GM19324 (cell line): Measurements from ENCODE around the gene GSTK1.
A peak's percentile ranks its signal among the peaks of the same experiment; 100 is the strongest.
"Not testable (repeated sequence)": the region's sequence is repeated elsewhere in the genome, so short reads cannot be mapped to it uniquely, and the experiment has no call there.

Source experiments
- ATAC-seq: cut with Tn5 transposase; IDR thresholded peaks from one replicate; pipeline ENCODE4 v1.9.1; 2021; ENCODE audit warnings: mild to moderate bottlenecking, moderate library complexity; ENCODE audit not compliant: unreplicated experiment, low FRiP score

The GSTK1 gene

DNA sequence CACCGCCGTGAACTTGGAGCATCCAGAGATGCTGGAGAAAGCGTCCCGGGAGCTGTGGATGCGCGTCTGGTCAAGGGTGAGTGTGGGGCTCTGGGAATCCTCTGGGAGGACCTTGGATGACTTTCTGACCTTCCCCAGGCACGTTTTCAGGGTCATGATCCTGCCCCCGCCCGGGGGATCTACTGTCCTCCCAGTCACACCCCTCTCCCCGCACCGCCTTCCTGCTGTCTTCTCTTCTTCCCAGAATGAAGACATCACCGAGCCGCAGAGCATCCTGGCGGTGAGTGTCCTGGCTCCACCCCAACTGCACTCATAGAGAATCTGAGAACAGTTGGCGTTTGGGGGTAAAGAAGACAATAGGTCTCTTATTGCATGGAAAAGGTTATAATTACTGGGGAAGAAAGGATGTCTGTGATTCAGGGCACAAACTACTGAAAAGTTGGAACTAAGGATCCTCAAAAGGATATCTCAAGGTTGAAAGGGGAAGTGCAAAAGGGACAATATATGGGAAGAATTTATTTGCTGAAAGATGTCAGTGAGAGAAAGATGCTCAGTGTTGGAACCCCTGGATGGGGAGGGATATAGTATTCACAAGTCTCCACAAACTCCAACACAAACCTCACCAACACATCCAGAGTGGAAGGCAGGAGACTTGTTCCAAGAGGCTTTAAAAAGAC, 1.9 kb downstream of the GSTK1 start:
- ATAC-seq: no peak

DNA sequence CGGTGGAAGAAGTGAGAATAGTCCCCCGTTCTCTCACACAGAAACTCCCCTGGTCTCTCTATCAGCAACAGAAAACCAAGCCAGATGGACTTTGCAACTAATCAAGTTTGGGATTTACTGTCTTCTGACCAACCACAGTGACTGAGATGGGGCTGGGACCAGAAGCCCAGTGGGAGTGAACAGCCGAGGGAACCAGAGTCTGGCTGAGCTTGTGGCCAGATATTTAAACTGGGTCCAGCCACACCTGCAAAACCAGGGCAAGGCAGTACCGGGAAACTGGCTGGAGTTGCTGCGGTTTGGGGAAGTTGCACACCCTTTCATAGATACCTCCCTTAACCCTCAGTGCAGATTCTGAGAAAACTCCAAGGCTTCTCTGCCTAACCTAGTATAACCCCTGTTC, 6.0 kb downstream of the GSTK1 start:
- ATAC-seq: no peak

DNA sequence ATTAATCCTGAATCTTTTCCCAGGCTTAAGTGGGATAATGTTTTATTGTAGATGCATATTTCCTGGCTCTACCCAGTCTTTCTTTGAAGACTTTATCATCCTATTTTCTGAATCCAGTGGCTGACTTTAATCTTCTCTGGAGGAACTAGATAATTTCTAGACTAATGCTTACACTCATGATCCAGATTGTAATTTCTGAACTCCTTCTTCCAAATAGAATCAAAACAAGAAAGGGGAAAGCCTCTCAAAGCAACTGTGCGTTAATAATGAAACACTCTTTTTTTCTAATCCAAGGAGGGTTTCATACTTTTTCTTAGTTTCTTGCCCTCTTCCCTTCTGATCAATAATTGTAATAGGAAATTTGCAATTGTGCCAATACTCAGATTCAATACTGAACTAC, 8.0 kb downstream of the GSTK1 start:
- ATAC-seq: no peak

DNA sequence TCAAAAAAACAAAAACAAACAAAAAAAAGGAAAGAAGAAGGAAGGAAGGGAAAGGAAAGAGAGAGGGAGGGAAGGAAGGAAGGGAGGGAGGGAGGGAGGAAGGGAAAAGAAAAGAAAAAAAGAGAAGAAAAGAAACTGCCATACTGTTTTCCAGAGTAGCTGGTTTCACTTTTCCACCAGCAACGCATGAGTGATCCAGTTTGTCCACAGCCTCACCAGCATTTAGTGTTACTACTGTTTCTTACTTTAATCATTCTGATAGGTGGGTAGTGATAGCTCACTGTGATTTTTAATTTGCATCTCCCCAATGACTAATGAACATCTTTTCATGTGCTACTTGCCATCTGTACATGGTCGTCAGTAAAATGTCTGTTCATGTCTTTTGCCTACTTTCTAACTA, 9.6 kb downstream of the GSTK1 start:
- no peak for ATAC-seq

DNA sequence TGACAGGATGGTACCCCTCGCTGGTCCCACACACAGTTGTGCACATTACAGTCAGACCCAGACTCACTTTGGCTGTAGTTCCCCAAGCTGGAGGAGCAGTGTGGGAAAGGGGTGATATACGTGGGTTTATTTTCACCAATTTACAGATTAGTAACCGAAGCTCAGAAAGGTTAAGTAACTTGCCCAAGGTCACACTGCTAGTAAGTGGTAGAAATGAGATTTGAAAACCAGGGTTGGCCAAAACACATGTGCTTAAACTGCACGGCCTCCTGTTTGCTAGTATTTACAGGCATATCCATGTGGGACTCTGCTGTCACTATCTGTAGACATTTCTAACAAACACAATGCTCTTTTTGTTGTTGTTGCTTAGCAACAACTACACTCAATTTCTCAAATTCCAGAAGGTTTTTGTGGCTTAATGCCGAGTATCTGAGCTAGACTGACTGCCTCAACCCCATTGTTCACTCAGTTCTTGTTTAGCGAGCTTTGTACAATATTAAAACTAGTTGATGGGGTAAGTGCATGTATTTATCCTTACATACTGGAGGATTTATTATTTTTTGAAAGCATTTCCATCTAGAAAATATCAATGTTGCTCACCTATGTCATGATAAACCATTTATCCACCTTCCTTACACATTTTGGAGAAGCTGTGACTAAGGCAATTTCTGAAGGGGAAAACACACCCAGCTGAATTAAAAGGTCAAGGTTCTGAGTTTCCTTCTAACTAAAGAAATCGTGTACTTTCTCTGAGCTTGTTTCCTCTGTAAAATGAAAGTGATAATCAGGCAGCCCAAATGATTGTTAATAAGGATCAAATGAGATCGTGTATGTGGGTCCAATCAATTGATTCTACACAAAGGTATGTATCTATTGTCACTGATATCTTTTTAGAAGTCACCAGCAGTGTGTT, 16.2 kb downstream of the GSTK1 start:
- ATAC-seq: no peak

DNA sequence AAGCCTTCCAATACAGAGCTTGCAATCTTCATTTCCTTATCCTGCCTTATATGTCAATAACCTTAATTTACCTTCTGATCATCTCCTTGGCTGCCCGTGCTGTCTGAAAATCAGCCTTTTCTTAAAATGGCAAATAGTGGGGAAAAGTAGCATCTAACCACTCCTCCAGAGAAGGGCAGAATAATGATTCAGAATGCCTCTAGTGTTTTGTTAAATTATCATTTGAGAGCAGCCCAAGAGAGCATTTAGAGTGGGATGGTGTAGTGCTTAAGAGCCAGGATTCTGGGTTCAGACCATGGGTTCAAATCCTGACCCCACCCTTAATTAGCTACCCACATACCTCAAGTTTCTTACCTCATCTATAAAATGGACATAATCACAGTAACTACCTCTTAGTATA, 16.9 kb downstream of the GSTK1 start:
- ATAC-seq: no peak

DNA sequence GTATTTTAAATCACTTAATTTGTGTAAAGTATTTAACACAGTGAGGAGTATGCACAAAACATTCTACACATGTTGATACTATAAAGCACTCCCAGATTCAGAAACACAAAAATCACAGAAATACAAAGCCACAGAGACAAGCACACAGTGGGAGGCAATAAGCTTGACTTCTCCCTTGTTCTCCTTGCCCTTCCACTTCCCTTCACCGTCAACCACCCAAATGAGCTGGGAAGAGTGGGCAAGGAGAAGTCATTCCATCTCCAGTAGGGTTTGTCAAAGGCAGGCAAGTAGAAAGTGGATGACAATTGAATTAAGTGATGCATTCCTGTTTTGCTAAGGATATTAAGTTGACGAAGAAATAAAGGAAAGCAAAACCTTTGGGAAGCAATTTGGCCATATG, 17.3 kb downstream of the GSTK1 start:
- ATAC-seq: no peak

DNA sequence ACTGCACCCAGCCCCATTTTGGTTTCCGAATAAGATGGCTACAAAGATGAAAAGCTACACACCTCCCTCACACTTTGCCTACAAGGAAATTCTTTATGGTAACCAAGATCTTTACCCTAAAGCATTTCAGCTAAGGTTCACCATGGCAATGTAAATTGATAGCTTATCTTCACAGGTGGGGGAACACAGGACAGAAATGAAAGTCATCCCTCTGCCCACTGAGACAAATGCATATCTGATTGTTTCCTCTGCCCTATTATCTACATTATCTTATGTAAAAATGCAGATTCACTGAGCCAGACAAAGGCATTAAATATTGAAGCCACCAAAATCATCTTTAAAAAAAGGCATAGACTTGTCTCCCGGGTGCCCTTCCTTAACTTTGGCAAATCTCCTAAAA, 18.3 kb downstream of the GSTK1 start:
- no peak for ATAC-seq

DNA sequence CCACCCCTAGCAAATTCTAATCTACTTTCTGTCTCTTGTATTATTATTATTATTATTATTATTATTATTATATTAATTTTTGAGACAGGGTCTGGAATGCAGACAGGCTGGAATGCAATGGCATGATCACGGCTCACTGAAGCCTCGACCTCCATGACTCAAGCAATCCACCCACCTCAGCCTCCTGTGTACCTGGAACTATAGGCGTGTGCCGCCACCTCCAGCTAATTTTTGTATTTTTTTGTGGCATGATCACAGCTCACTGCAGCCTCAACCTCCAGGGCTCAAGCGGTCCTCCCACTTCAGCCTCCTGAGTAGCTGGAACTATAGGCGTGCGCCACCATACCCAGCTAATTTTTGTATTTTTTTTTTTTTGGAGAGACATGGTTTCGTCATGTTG, 18.9 kb downstream of the GSTK1 start:
- no peak for ATAC-seq

DNA sequence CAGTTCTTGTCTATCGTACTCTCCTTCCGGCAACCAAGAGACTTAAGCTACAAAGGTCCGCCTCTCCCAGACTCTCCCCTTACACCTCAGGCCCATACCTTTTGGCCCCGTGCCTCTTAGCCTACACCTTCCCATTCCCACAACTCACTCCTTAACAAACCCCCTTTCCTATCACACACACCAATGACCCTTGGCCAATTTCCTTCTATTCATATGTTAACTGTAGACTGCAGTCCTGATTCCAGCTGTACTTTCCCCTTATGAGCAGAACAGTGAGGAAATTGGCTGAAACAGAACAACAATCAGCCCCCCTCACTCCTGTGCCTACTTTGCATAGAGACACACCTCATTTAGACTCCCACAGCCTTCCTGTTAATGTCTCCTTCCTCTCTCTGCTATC, 20.1 kb downstream of the GSTK1 start:
- ATAC-seq: no peak

DNA sequence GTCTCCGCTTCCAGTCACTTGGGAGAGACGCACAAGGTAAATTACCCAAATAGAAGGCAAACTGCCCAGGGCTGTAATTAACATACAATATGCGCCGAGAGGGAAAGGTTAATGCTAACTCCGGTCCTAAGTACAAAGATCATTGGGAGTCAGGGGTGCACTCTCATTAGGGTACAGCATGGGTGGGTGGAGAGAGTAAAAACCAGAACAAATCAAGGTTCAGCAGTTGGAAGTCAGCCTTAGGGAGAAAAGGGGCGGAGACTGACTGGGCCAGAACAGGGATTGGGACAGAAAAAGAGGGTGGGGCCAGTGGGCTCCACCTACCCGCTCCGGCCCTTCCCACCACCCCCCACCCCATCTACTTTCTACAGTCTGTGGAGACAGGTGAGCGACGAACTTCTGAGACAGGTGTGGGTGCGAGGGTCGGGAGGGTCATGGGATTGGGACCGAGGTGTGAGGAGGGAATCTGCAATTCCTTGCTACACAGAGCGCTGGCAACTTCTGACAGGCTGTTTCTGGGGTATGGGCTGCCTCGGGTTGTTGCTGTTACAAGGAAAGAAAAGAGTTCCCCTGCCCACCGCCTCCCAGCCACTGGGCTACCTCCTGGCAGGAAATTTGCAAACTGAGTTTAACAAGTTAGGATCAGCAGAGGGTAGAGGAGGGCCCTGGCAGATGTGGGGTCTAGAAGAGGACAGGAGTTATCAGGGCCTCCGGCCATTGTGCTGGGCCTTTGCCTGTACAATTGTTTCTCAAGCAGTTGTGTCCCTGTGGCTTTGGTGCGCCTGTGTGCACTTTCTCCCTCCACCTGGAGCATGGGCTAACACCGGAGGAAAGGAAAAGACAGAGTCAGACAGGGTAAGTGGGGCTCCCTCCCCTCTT, 21.6 kb downstream of the GSTK1 start, which contains the start of gene TMEM139:
Gene TMEM139, plus strand, starts transcription at position 368 of the 879 bp plus-strand sequence. CDS start 1,000 bp downstream, outside the sequence.
- ATAC-seq: no peak

DNA sequence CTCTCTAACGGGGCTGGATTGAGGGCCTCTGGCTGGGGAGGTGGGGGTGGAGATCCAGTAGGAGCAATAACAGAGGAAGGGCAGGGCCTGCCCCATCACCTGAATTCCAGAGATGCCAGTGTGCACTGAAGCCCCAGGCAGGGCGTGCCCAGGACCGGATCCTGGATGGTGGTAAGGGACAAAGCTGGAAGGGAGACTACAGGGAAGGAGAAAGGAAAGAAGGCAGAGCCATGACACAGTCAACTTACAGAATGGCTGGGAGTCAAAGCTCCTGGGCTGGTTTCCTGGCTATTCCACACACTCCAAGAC, 22.2 kb downstream of the GSTK1 start:
- ATAC-seq: no peak

DNA sequence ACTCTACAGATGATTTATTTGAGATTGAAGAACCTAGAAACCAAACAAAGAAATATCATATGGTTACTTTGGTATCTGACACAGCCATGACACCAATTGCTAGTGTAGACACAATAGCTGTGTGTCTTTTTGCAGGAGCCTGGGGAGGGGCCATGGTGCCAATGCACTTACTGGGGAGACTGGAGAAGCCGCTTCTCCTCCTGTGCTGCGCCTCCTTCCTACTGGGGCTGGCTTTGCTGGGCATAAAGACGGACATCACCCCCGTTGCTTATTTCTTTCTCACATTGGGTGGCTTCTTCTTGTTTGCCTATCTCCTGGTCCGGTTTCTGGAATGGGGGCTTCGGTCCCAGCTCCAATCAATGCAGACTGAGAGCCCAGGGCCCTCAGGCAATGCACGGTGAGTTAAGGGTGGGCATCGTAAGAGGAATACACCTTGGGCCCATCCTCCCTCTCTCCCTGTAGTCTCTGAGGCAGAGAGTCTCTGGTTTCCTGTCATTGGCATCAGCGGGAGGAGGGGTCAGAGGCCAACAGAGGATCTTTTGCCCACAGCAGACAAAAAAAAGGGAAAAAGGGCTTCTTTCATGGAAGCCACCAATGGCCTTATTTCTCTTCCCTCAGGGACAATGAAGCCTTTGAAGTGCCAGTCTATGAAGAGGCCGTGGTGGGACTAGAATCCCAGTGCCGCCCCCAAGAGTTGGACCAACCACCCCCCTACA, 22.7 kb downstream of the GSTK1 start:
- no peak for ATAC-seq

DNA sequence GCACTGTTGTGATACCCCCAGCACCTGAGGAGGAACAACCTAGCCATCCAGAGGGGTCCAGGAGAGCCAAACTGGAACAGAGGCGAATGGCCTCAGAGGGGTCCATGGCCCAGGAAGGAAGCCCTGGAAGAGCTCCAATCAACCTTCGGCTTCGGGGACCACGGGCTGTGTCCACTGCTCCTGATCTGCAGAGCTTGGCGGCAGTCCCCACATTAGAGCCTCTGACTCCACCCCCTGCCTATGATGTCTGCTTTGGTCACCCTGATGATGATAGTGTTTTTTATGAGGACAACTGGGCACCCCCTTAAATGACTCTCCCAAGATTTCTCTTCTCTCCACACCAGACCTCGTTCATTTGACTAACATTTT, 23.3 kb downstream of the GSTK1 start:
- no peak for ATAC-seq

DNA sequence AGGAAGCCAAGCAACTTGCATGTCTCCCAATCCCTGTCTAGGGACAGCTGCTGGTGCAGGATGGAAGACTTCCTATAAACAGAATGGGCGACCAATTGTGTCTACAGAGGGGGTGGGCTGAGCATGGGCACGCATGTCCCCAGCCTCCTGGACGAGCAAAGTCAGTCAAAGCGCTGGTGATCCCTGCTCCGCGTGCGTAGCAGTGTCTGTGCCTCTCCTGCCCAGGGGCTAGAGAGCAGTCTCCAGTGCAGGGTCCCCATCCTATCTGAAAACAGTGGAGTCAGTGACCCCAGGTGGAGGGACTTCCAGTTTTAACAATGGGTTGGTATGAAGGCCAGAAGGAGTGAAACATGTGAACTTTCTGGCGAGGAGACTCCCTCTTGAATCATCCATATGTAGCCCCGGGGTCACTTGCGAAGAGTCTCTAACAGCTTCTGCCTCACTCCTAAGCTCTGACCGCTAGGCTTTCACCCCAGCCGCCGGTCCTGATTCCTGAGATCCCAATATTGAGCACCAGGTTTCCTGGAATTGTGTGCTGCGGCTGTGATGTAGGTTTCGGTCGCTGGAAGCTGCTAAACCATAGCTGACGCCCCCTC, 24.2 kb downstream of the GSTK1 start:
- ATAC-seq: no peak

DNA sequence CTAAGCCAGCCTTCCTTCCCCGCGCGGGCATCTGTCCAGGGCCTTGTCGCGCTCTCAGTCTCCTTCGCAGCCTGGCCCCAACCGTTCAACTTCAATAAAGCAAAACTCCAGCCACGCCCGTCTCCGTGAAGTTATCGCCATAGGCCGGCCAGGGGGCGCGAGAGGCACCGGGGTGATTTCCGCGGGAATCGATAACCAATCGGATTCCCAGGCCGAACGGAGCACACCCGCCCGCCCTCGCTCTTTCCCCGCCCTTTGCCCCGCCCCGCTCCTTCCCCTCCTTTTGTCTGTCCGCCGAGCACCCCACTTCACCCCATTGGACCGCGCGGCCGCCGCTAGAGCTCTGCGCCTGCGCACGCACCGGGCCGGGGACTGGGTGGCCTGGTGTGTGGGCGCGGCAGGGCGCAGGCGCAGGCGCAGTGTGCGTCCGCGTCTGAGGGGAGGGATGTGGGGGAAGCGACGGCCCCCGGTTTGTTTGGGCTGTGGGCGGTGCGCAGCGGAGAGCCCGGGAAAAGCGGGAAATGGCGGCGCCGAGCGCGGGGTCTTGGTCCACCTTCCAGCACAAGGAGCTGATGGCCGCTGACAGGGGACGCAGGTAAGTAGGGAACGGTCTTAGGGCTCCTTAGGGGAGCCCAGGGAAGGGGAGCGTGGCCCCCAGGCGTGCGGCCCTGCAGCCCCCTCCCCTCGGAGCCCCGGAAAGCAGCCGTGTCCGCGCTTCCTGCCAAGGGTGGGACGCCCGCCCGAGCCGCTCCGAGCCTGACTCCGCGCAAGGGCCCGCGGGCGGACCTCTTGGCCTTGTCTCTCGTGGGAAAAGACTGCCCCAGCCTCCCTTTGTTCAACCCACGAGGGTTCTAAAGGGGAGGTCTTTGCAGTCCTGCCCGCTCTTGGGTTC, 24.9 kb downstream of the GSTK1 start, which contains the start of gene CASP2:
Gene CASP2, plus strand, starts transcription at position 417 of the 892 bp plus-strand sequence. Its CDS starts 105 bp downstream, at position 522.
- ATAC-seq: peak; percentile 94

DNA sequence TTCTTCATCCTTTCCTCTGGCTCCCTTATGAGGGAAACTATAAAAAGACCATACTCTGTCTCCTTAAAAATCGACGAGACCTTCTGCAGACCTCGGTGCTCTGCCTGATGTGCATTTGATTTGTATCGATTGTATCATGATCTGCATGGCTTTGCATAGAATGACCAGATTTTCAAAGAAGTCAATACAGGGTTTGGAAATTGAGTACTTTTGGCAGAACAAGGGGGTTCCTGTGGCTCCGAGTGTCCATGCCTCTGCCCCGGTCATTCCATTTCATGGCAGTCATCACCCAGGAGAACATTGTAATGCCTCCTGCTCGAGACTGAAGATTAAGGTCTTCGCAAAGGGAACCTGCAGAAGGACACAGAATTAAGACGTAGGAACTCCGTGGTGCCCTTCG, 25.6 kb downstream of the GSTK1 start:
- ATAC-seq: no peak

DNA sequence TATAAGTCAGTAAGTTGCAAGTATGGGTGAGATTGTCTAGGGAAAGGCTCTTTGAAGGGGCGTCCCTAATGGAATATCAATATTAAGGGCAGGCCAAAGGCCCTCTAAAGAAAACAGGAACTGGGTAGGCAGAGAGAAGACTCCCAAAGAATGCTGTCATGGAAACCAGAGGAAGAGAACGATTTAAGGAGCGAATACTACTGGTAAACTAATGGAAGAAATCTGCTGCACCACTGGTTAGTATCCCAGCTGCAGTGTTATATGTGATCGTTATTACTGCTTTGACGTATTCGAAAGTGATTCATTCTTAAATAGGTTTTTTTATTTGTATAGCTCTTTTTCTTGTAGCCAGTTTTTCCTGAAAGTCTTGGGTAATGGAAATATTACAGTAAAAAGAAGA, 26.2 kb downstream of the GSTK1 start:
- no peak for ATAC-seq

DNA sequence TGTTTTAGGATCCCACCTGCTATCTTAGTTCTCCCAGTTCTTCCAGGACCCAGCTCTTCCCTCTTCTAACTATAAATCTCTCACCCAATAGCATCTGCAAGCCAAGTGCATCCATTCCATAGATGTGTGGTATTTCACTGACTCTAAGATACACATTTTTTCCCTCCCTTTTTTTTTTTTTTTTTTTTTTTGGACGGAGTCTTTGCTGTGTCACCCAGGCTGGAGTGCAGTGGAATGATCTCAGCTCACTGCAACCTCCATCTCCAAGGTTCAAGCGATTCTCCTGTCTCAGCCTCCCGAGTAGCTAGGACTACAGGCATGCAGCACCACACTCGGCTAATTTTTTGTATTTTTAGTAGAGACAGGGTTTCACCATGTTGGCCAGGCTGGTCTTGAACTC, 26.6 kb downstream of the GSTK1 start:
- ATAC-seq: not testable (repeated sequence)
